B cell (primary cell): Measurements from ENCODE around the gene GPHA2. TPM values are rescaled to one million over a fixed set of nuclear protein-coding genes. Genes with fewer than 3 reads are reported as not detected.
A peak's percentile ranks its signal among the peaks of the same experiment; 100 is the strongest.

ENCODE experiments used
- ATAC-seq: fragments of 200-7000 bp; cut with Tn5 transposase; one replicate; pipeline ENCODE4 v1.10.0; 2021; ENCODE audit warnings: low read depth, mild to moderate bottlenecking, moderate number of reproducible peaks, moderate library complexity
- CTCF ChIA-PET: fragments of 350-600 bp; sonication (Branson Sonifier 250); formaldehyde crosslinking; loops from one replicate; lab custom pipeline; 2021; ENCODE audit warnings: antibody characterized with exemption, inconsistent platforms; lab: Charles Lee
- POLR2A ChIA-PET: fragments of 350-600 bp; sonication (Branson Sonifier 250); formaldehyde crosslinking; loops from one replicate; lab custom pipeline; 2021; ENCODE audit warnings: antibody characterized with exemption; lab: Charles Lee
- DNase-seq: peaks from one replicate; pipeline ENCODE4 v3.0.0; 2013
- H2AFZ ChIP-seq: 2 replicates; pipeline ENCODE4 v1.6.1; 2012; ENCODE audit warnings: mild to moderate bottlenecking, low read depth, low read length; ENCODE audit not compliant: insufficient read depth, poor library complexity, severe bottlenecking
- H3K27ac ChIP-seq, 2 donors: 1 replicate in 1 of 2; 2 replicates in 1 of 2; pipeline ENCODE4 v1.5.1; 2012 to 2013; ENCODE audit warnings: low read length in 2 of 2, mild to moderate bottlenecking in 2 of 2, moderate library complexity in 1 of 2
- H3K27me3 ChIP-seq, 4 experiments: fragments of 200-600 bp in 1 of 4; sonication (generic) in 1 of 4; replicated peaks in 1 of 4; 1 replicate in 2 of 4; 2 replicates in 2 of 4; pipeline versions ENCODE4 v1.6.1 to v1.7.0; 2013 to 2016; ENCODE audit warnings: low read length in 3 of 4, mild to moderate bottlenecking in 2 of 4, mixed read lengths in 1 of 4, moderate library complexity in 1 of 4; ENCODE audit not compliant: insufficient read depth in 4 of 4, control insufficient read depth in 3 of 4; ENCODE audit errors: control extremely low read depth in 1 of 4
- H3K36me3 ChIP-seq, 2 experiments: replicated peaks in 1 of 2; 1 replicate in 1 of 2; 2 replicates in 1 of 2; pipeline versions ENCODE4 v1.6.1 to v1.7.1; 2013; ENCODE audit warnings: low read length in 1 of 2; ENCODE audit not compliant: insufficient read depth in 2 of 2, control insufficient read depth in 1 of 2; ENCODE audit errors: control extremely low read depth in 1 of 2, extremely low read depth in 1 of 2
- H3K4me1 ChIP-seq, 2 donors: fragments of 200-600 bp in 1 of 2; sonication (generic) in 1 of 2; 1 replicate in 1 of 2; 2 replicates in 1 of 2; pipeline versions ENCODE4 v1.5.1 to v1.6.1; 2013 to 2017; ENCODE audit warnings: low read length in 2 of 2; ENCODE audit not compliant: control insufficient read depth in 2 of 2, insufficient read depth in 2 of 2
- H3K4me2 ChIP-seq: replicated peaks from 2 replicates; pipeline ENCODE3; 2012; ENCODE audit warnings: mild to moderate bottlenecking, low read depth, low read length; ENCODE audit not compliant: poor library complexity, severe bottlenecking
- H3K4me3 ChIP-seq, 5 experiments: fragments of 200-600 bp in 1 of 5; sonication (generic) in 1 of 5; 1 replicate in 3 of 5; 2 replicates in 2 of 5; pipeline versions ENCODE4 v1.5.1 to v1.7.0; 2011 to 2016; ENCODE audit warnings: low read length in 4 of 5, mild to moderate bottlenecking in 4 of 5, low read depth in 2 of 5, control low read depth in 1 of 5, moderate library complexity in 1 of 5; ENCODE audit not compliant: insufficient read depth in 1 of 5; ENCODE audit errors: control extremely low read depth in 1 of 5, extremely low read depth in 1 of 5
- H3K79me2 ChIP-seq: fragments of 200-600 bp; sonication (generic); one replicate; pipeline ENCODE4 v1.6.0; 2016; ENCODE audit warnings: low read length; ENCODE audit not compliant: control insufficient read depth, insufficient read depth
- H3K9ac ChIP-seq: fragments of 200-600 bp; sonication (generic); 2 replicates; pipeline ENCODE4 v1.6.1; 2017; ENCODE audit warnings: mild to moderate bottlenecking, low read length, moderate library complexity
- H3K9me3 ChIP-seq, 3 donors: one replicate each; pipeline versions ENCODE4 v1.6.1 to v1.7.1; 2013; ENCODE audit warnings: low read length in 2 of 3; ENCODE audit not compliant: control insufficient read depth in 2 of 3, insufficient read depth in 1 of 3; ENCODE audit errors: control extremely low read depth in 1 of 3
- H4K20me1 ChIP-seq: 2 replicates; pipeline ENCODE4 v1.6.0; 2012; ENCODE audit warnings: mild to moderate bottlenecking, low read length; ENCODE audit not compliant: insufficient read depth, control insufficient read depth, poor library complexity, severe bottlenecking
- H3K27ac Mint-ChIP-seq: one replicate; pipeline ENCODE4 v1.8.0; 2021; ENCODE audit warnings: mixed read lengths
- H3K27me3 Mint-ChIP-seq: one replicate; pipeline ENCODE4 v1.8.0; 2021; ENCODE audit warnings: mixed read lengths
- H3K4me1 Mint-ChIP-seq: one replicate; pipeline ENCODE4 v1.8.0; 2021; ENCODE audit warnings: mixed read lengths
- H3K4me3 Mint-ChIP-seq: one replicate; pipeline ENCODE4 v1.8.0; 2021; ENCODE audit warnings: mixed read lengths
- H3K9me3 Mint-ChIP-seq: one replicate; pipeline ENCODE4 v1.8.0; 2022; ENCODE audit warnings: mixed read lengths; ENCODE audit not compliant: insufficient read depth
- CTCF ChIP-seq: fragments of 200-600 bp; IDR thresholded peaks from one replicate; pipeline ENCODE4 v1.8.0; 2022; ENCODE audit warnings: antibody characterized with exemption, mild to moderate bottlenecking
- EZH2 ChIP-seq: IDR thresholded peaks from 2 replicates; pipeline ENCODE4 v1.6.1; 2012; ENCODE audit warnings: borderline replicate concordance, low read depth, mild to moderate bottlenecking, moderate library complexity, low read length; ENCODE audit not compliant: insufficient read depth, poor library complexity, severe bottlenecking
- WGBS: methylation state at CpG from one replicate; pipeline ENCODE4 v1.1.5; 2013; ENCODE audit warnings: missing lambda C conversion rate; ENCODE audit not compliant: insufficient coverage; 5-methylcytosine and 5-hydroxymethylcytosine counted together
- intact Hi-C: fragments of 100-400 bp; cut with micrococcal nuclease; formaldehyde crosslinking; loops from one replicate; pipeline ENCODE4 v1.10.0; 2022
- polyA plus RNA-seq: library from polyadenylated mRNA; depleted of rRNA; stranded (reverse); fragments of >200 nt; gene quantifications from 2 replicates; pipeline ENCODE4 v1.2.3, GENCODE V29; 2012
- small RNA-seq: library from RNA; depleted of rRNA; stranded (forward); fragments of <200 nt; gene quantifications from one replicate; pipeline ENCODE3, GENCODE V24; 2012; ENCODE audit warnings: low replicate concordance, low read depth; ENCODE audit not compliant: insufficient read length
- total RNA-seq, 2 donors: library from RNA; stranded (reverse); fragments of 120-200 nt in 1 of 2; gene quantifications; 1 replicate in 1 of 2; 2 replicates in 1 of 2; pipeline versions ENCODE4 v1.2.3 to v1.2.4, GENCODE V29; 2013 to 2022

Gene GPHA2
- total and polyA plus RNA-seq, 2 donors (not counting 1 experiment from before 2014, with no cell fraction given) = 0.39 to 2.8 TPM

- Histone ChIP-seq H3K9ac (no peak overlapping the region), H3K27ac (no peak overlapping the region), H3K4me2 (no peak overlapping the region)
Observed at GRCh38 chr11:64885367-64886286, 50.1 kb downstream of the GPHA2 start.

More at GRCh38 chr11:64885367-64886286, 50.1 kb downstream of the GPHA2 start:
- Histone ChIP-seq H3K36me3 (no peaks in the 10 kb centered on the region), H3K79me2 (peaks cover 11% of the 10 kb centered on the region), H3K27me3 (no peaks in the 10 kb centered on the region), H3K9me3 (no peaks in the 10 kb centered on the region), H4K20me1 (no peaks in the 10 kb centered on the region), H2AFZ (no peak overlapping the region), H3K4me3 (no peak overlapping the region), H3K4me1 (peaks cover 21 to 25% of the 10 kb centered on the region in 2 donors)
- peak overlapping the region; percentile 28 for H3K27ac Mint-ChIP-seq
- WGBS = 100% methylated on average over 7 of the region's 15 CpGs
- peaks cover 34% of the 10 kb centered on the region for H3K4me1 Mint-ChIP-seq
- no peak for ATAC-seq
- ChIA-PET CTCF (interaction anchor here (0.9 to 30.2 kb wide), 5 partner anchors 8 to 104 kb away, joined by 3 to 1254 read pairs (median 5); partner anchors contain the start of gene CDC42BPG), POLR2A (interaction anchor here (5.0 kb wide), 1 partner anchor 37 kb away, joined by 43 read pairs; no protein-coding TSS in a partner anchor)
- H3K4me3 Mint-ChIP-seq = no peak overlapping the region
- H3K27me3 Mint-ChIP-seq = no peaks in the 10 kb centered on the region
- no peak for TF ChIP-seq CTCF
- no peak for TF ChIP-seq EZH2
- DNase-seq = no peak
- no peaks in the 10 kb centered on the region for H3K9me3 Mint-ChIP-seq
- intact Hi-C loops = no loop called here

Small RNAs within 50 kb of the gene (small RNA-seq; reads per million reads assigned to genes)
- not detected for gene MIR6749
- not detected for gene MIR6750

Other genes with a start within 250 kb of the GPHA2 start
- 0.52 TPM in 1 of 2 replicates, not detected in the other for gene NRXN2, start 212.7 kb downstream of the GPHA2 start, total RNA-seq
- 0.01 TPM in 1 of 2 replicates, not detected in the other for gene NRXN2, start 212.7 kb downstream of the GPHA2 start, polyA plus RNA-seq
- 628 and 653 TPM in 2 replicates for gene RASGRP2, start 191.8 kb downstream of the GPHA2 start, total RNA-seq
- 1,139 and 1,316 TPM in 2 replicates for gene RASGRP2, start 191.8 kb downstream of the GPHA2 start, polyA plus RNA-seq
- 9.1 and 9.3 TPM in 2 replicates for gene PYGM, start 175.9 kb downstream of the GPHA2 start, total RNA-seq
- gene PYGM, start 175.9 kb downstream of the GPHA2 start, polyA plus RNA-seq = 9.6 and 13.2 TPM in 2 replicates
- 914 and 931 TPM in 2 replicates for gene SF1, start 157.4 kb downstream of the GPHA2 start, total RNA-seq
- gene SF1, start 157.4 kb downstream of the GPHA2 start, polyA plus RNA-seq = 369 and 714 TPM in 2 replicates
- gene MAP4K2, start 132.7 kb downstream of the GPHA2 start, total RNA-seq = 118 and 122 TPM in 2 replicates
- gene MAP4K2, start 132.7 kb downstream of the GPHA2 start, polyA plus RNA-seq = 163 and 165 TPM in 2 replicates
- gene MEN1, start 125.3 kb downstream of the GPHA2 start, total RNA-seq = 46.3 and 48.2 TPM in 2 replicates
- gene MEN1, start 125.3 kb downstream of the GPHA2 start, polyA plus RNA-seq = 68.5 and 71.5 TPM in 2 replicates
- gene CDC42BPG, start 91.2 kb downstream of the GPHA2 start, total RNA-seq = 8.7 and 9.3 TPM in 2 replicates
- 3.7 and 4.4 TPM in 2 replicates for gene CDC42BPG, start 91.2 kb downstream of the GPHA2 start, polyA plus RNA-seq
- 249 and 280 TPM in 2 replicates for gene EHD1, start 57.3 kb downstream of the GPHA2 start, total RNA-seq
- gene EHD1, start 57.3 kb downstream of the GPHA2 start, polyA plus RNA-seq = 208 and 223 TPM in 2 replicates
- gene ATG2A, start 18.7 kb downstream of the GPHA2 start, total RNA-seq = 38.6 and 43.4 TPM in 2 replicates
- 24.3 and 32.8 TPM in 2 replicates for gene ATG2A, start 18.7 kb downstream of the GPHA2 start, polyA plus RNA-seq
- gene PPP2R5B, start 11.2 kb downstream of the GPHA2 start, total RNA-seq = 22.6 and 24.2 TPM in 2 replicates
- gene PPP2R5B, start 11.2 kb downstream of the GPHA2 start, polyA plus RNA-seq = 24.3 and 30.5 TPM in 2 replicates
- gene MAJIN, start 36.2 kb upstream of the GPHA2 start, total RNA-seq = 0.71 and 0.95 TPM in 2 replicates
- 1.2 and 2.4 TPM in 2 replicates for gene MAJIN, start 36.2 kb upstream of the GPHA2 start, polyA plus RNA-seq
- 0.51 and 0.62 TPM in 2 replicates for gene BATF2, start 61.1 kb upstream of the GPHA2 start, total RNA-seq
- gene BATF2, start 61.1 kb upstream of the GPHA2 start, polyA plus RNA-seq = 0.39 and 1.7 TPM in 2 replicates
- gene ARL2, start 78.3 kb upstream of the GPHA2 start, total RNA-seq = 43.4 and 44.4 TPM in 2 replicates
- 25.9 and 53.6 TPM in 2 replicates for gene ARL2, start 78.3 kb upstream of the GPHA2 start, polyA plus RNA-seq
- gene SNX15, start 91.5 kb upstream of the GPHA2 start, total RNA-seq = 28.5 and 30.4 TPM in 2 replicates
- gene SNX15, start 91.5 kb upstream of the GPHA2 start, polyA plus RNA-seq = 20.0 and 26.0 TPM in 2 replicates
- 5.9 and 7.5 TPM in 2 replicates for gene SAC3D1, start 105.3 kb upstream of the GPHA2 start, total RNA-seq
- gene SAC3D1, start 105.3 kb upstream of the GPHA2 start, polyA plus RNA-seq = 2.4 and 6.0 TPM in 2 replicates
- gene NAALADL1, start 122.7 kb upstream of the GPHA2 start, total RNA-seq = 23.0 and 24.3 TPM in 2 replicates
- gene NAALADL1, start 122.7 kb upstream of the GPHA2 start, polyA plus RNA-seq = 30.8 and 40.2 TPM in 2 replicates
- 0.78 and 1.4 TPM in 2 replicates for gene CDCA5, start 148.1 kb upstream of the GPHA2 start, total RNA-seq
- gene CDCA5, start 148.1 kb upstream of the GPHA2 start, polyA plus RNA-seq = 1.1 and 1.3 TPM in 2 replicates
- 47.9 and 57.3 TPM in 2 replicates for gene ZFPL1, start 148.3 kb upstream of the GPHA2 start, total RNA-seq
- gene ZFPL1, start 148.3 kb upstream of the GPHA2 start, polyA plus RNA-seq = 66.7 and 79.2 TPM in 2 replicates
- 223 and 225 TPM in 2 replicates for gene VPS51, start 160.3 kb upstream of the GPHA2 start, total RNA-seq
- gene VPS51, start 160.3 kb upstream of the GPHA2 start, polyA plus RNA-seq = 204 and 206 TPM in 2 replicates
- gene TM7SF2, start 176.0 kb upstream of the GPHA2 start, total RNA-seq = 28.5 and 35.3 TPM in 2 replicates
- gene TM7SF2, start 176.0 kb upstream of the GPHA2 start, polyA plus RNA-seq = 22.8 and 23.9 TPM in 2 replicates
- 14.1 and 14.5 TPM in 2 replicates for gene ZNHIT2, start 181.8 kb upstream of the GPHA2 start, total RNA-seq
- gene ZNHIT2, start 181.8 kb upstream of the GPHA2 start, polyA plus RNA-seq = 2.0 and 6.2 TPM in 2 replicates
- gene FAU, start 186.2 kb upstream of the GPHA2 start, total RNA-seq = 1,288 and 1,318 TPM in 2 replicates
- 1,483 and 1,559 TPM in 2 replicates for gene FAU, start 186.2 kb upstream of the GPHA2 start, polyA plus RNA-seq
- gene MRPL49, start 186.4 kb upstream of the GPHA2 start, total RNA-seq = 48.5 and 58.5 TPM in 2 replicates
- 39.6 and 46.8 TPM in 2 replicates for gene MRPL49, start 186.4 kb upstream of the GPHA2 start, polyA plus RNA-seq
- gene SYVN1, start 198.6 kb upstream of the GPHA2 start, total RNA-seq = 187 and 188 TPM in 2 replicates
- gene SYVN1, start 198.6 kb upstream of the GPHA2 start, polyA plus RNA-seq = 250 and 282 TPM in 2 replicates
- gene SPDYC, start 234.3 kb upstream of the GPHA2 start, total RNA-seq = not detected in 2 replicates
- gene SPDYC, start 234.3 kb upstream of the GPHA2 start, polyA plus RNA-seq = not detected in 2 replicates
- gene CAPN1, start 246.0 kb upstream of the GPHA2 start, total RNA-seq = 192 and 202 TPM in 2 replicates
- gene CAPN1, start 246.0 kb upstream of the GPHA2 start, polyA plus RNA-seq = 175 and 192 TPM in 2 replicates